GM21390 (cell line): ENCODE results near the gene SCMH1.

Experiments
- ATAC-seq: cut with Tn5 transposase; IDR thresholded peaks from one replicate; pipeline ENCODE4 v1.9.1; 2021; ENCODE audit not compliant: unreplicated experiment

The SCMH1 gene

GRCh38 chr1:41013024-41013423 lies 229.1 kb downstream of the SCMH1 start:
- ATAC-seq = no peak

GRCh38 chr1:41010345-41010744 lies 231.8 kb downstream of the SCMH1 start:
- no peak for ATAC-seq

- no peak for ATAC-seq
Observed at GRCh38 chr1:41009466-41009865, 232.6 kb downstream of the SCMH1 start.

GRCh38 chr1:41006942-41007865 lies 234.9 kb downstream of the SCMH1 start:
- no peak for ATAC-seq

- no peak for ATAC-seq
Observed at GRCh38 chr1:41005876-41006275, 236.2 kb downstream of the SCMH1 start.

GRCh38 chr1:41003640-41004220 lies 238.4 kb downstream of the SCMH1 start:
- ATAC-seq = peak; percentile 98

- peak; percentile 3 for ATAC-seq
Observed at GRCh38 chr1:41003127-41003639, 238.9 kb downstream of the SCMH1 start.

GRCh38 chr1:40998668-40999067 lies 243.4 kb downstream of the SCMH1 start:
- ATAC-seq = no peak

- no peak for ATAC-seq
Observed at GRCh38 chr1:40997096-40997495, 245.0 kb downstream of the SCMH1 start.

- ATAC-seq = no peak
Observed at GRCh38 chr1:40989066-40989465, 253.0 kb downstream of the SCMH1 start.

- ATAC-seq = no peak
Observed at GRCh38 chr1:40988280-40988679, 253.8 kb downstream of the SCMH1 start.

- no peak for ATAC-seq
Observed at GRCh38 chr1:40987439-40988276, 254.4 kb downstream of the SCMH1 start.

- no peak for ATAC-seq
Observed at GRCh38 chr1:40986956-40987355, 255.2 kb downstream of the SCMH1 start.

GRCh38 chr1:40986328-40986783 lies 255.8 kb downstream of the SCMH1 start:
- ATAC-seq = no peak

- ATAC-seq = no peak
Observed at GRCh38 chr1:40985875-40986274, 256.2 kb downstream of the SCMH1 start.

- no peak for ATAC-seq
Observed at GRCh38 chr1:40985161-40985560, 256.9 kb downstream of the SCMH1 start.

GRCh38 chr1:40984531-40984930 lies 257.6 kb downstream of the SCMH1 start:
- ATAC-seq = no peak

- ATAC-seq = no peak
Observed at GRCh38 chr1:40984066-40984465, 258.0 kb downstream of the SCMH1 start.

GRCh38 chr1:40983286-40983685 lies 258.8 kb downstream of the SCMH1 start:
- no peak for ATAC-seq

GRCh38 chr1:40982721-40983120 lies 259.4 kb downstream of the SCMH1 start:
- ATAC-seq = no peak
